Neural progenitor cell (in vitro differentiated cells): ENCODE measurements around the gene RAB31. TPM values are rescaled to one million over a fixed set of nuclear protein-coding genes. Genes with fewer than 3 reads are reported as not detected.

ENCODE experiments used
- DNase-seq: peaks from one replicate; pipeline ENCODE4 v3.0.0-alpha.2; 2016; ENCODE audit warnings: low spot score
- H2AFZ ChIP-seq: fragments of 200-600 bp; sonication (generic); replicated peaks from 2 replicates; pipeline ENCODE4 v1.6.1; 2016; ENCODE audit warnings: antibody characterized with exemption
- H3F3A ChIP-seq: fragments of 200-600 bp; sonication (generic); 2 replicates; pipeline ENCODE4 v1.6.1; 2016; ENCODE audit warnings: antibody characterized with exemption, low read depth
- H3K27ac ChIP-seq: fragments of 200-600 bp; sonication (generic); 2 replicates; pipeline ENCODE4 v1.5.1; 2016; ENCODE audit warnings: mild to moderate bottlenecking
- H3K27me3 ChIP-seq: fragments of 200-600 bp; sonication (generic); 2 replicates; pipeline ENCODE4 v1.6.1; 2016; ENCODE audit warnings: mild to moderate bottlenecking, moderate library complexity
- H3K36me3 ChIP-seq: fragments of 200-600 bp; sonication (generic); 2 replicates; pipeline ENCODE4 v1.5.1; 2016
- H3K4me1 ChIP-seq: fragments of 200-600 bp; sonication (generic); 2 replicates; pipeline ENCODE4 v1.6.1; 2016; ENCODE audit warnings: mixed run types
- H3K4me2 ChIP-seq: fragments of 200-600 bp; sonication (generic); 2 replicates; pipeline ENCODE4 v1.6.1; 2016
- H3K4me3 ChIP-seq: fragments of 200-600 bp; sonication (generic); 2 replicates; pipeline ENCODE4 v1.5.1; 2016
- H3K79me2 ChIP-seq: fragments of 200-600 bp; sonication (generic); 2 replicates; pipeline ENCODE4 v1.6.1; 2016; ENCODE audit warnings: low read depth
- H3K9ac ChIP-seq: fragments of 200-600 bp; sonication (generic); 2 replicates; pipeline ENCODE4 v1.6.1; 2016
- H3K9me3 ChIP-seq: fragments of 200-600 bp; sonication (generic); 2 replicates; pipeline ENCODE4 v1.5.1; 2016; ENCODE audit warnings: low read depth
- H4K20me1 ChIP-seq: fragments of 200-600 bp; sonication (generic); 2 replicates; pipeline ENCODE4 v1.6.1; 2016; ENCODE audit warnings: low read depth
- H3K27ac Mint-ChIP-seq: 3 replicates; pipeline ENCODE4 v1.8.0; 2021; ENCODE audit warnings: mixed read lengths
- H3K27me3 Mint-ChIP-seq: 2 replicates; pipeline ENCODE4 v1.8.0; 2022; ENCODE audit warnings: low read depth, mild to moderate bottlenecking, inconsistent platforms, moderate library complexity, mixed read lengths; ENCODE audit not compliant: insufficient read depth
- H3K36me3 Mint-ChIP-seq: 3 replicates; pipeline ENCODE4 v1.8.0; 2021; ENCODE audit warnings: mixed read lengths
- H3K4me1 Mint-ChIP-seq: 3 replicates; pipeline ENCODE4 v1.8.0; 2021; ENCODE audit warnings: mixed read lengths
- H3K4me3 Mint-ChIP-seq: 3 replicates; pipeline ENCODE4 v1.8.0; 2021; ENCODE audit warnings: mild to moderate bottlenecking, moderate library complexity, mixed read lengths
- H3K9me3 Mint-ChIP-seq: 3 replicates; pipeline ENCODE4 v1.8.0; 2020; ENCODE audit warnings: mixed read lengths
- EZH2 ChIP-seq: fragments of 200-600 bp; sonication (generic); IDR thresholded peaks from 2 replicates; pipeline ENCODE4 v1.6.1; 2017; ENCODE audit warnings: antibody characterized with exemption, mild to moderate bottlenecking, moderate library complexity
- EZH2phosphoT487 ChIP-seq: fragments of 200-600 bp; sonication (generic); IDR thresholded peaks from 2 replicates; pipeline ENCODE4 v1.6.1; 2017; ENCODE audit warnings: antibody characterized with exemption
- small RNA-seq: library from RNA; depleted of rRNA; stranded (forward); fragments of <200 nt; gene quantifications from one replicate; pipeline ENCODE3, GENCODE V24; 2015
- total RNA-seq: library from RNA; depleted of rRNA; stranded (reverse); fragments of >200 nt; gene quantifications from 2 replicates; pipeline ENCODE4 v1.2.3, GENCODE V29; 2015; ENCODE audit warnings: low replicate concordance
- TF ChIP-seq, protein P1 (sequence below): fragments of 200-600 bp; sonication (generic); IDR thresholded peaks from 2 replicates; pipeline ENCODE4 v1.5.1; 2017; ENCODE audit warnings: antibody characterized with exemption, mild to moderate bottlenecking

The RAB31 gene
- total RNA-seq, 1 donor from 2014 or later, result 5.0 TPM

DNA sequence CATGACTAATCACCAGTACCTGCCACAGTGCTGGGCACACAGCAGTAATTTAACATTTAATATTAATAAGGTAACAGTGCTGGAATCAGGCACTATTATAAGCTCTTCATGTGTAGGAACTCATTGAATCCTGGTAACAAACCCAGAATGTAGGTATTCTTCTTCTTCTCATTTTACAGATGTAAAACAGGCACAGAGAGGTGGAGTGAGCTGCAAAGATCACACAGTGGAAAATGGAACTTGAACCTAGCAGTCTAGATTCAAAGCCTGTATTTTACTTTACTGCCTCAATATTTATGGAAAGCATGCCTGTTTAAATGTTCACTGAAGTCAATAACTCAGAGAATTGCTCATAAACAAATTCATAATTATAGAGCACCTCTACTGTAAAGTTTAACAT is 202.0 kb downstream of the RAB31 start:
- Histone ChIP-seq H3K27me3 (no peaks in the 10 kb centered on the region), H3K27ac (no peak overlapping the region), H3K4me1 (no peaks in the 10 kb centered on the region), H3F3A (no peaks in the 10 kb centered on the region), H3K79me2 (peaks cover 9% of the 10 kb centered on the region), H2AFZ (no peak overlapping the region), H3K36me3 (no peaks in the 10 kb centered on the region), H3K9me3 (no peaks in the 10 kb centered on the region), H3K9ac (no peak overlapping the region), H3K4me2 (no peak overlapping the region), H3K4me3 (no peak overlapping the region), H4K20me1 (peaks cover 5% of the 10 kb centered on the region)
- no peak for DNase-seq
- Mint-ChIP-seq H3K4me1 (peaks cover 11% of the 10 kb centered on the region), H3K27ac (no peak overlapping the region), H3K27me3 (no peaks in the 10 kb centered on the region), H3K9me3 (no peaks in the 10 kb centered on the region), H3K36me3 (peaks cover under 1% of the 10 kb centered on the region), H3K4me3 (no peak overlapping the region)
- TF ChIP-seq EZH2phosphoT487 (no peak), EZH2 (no peak)
- TF ChIP-seq, protein P1, sequence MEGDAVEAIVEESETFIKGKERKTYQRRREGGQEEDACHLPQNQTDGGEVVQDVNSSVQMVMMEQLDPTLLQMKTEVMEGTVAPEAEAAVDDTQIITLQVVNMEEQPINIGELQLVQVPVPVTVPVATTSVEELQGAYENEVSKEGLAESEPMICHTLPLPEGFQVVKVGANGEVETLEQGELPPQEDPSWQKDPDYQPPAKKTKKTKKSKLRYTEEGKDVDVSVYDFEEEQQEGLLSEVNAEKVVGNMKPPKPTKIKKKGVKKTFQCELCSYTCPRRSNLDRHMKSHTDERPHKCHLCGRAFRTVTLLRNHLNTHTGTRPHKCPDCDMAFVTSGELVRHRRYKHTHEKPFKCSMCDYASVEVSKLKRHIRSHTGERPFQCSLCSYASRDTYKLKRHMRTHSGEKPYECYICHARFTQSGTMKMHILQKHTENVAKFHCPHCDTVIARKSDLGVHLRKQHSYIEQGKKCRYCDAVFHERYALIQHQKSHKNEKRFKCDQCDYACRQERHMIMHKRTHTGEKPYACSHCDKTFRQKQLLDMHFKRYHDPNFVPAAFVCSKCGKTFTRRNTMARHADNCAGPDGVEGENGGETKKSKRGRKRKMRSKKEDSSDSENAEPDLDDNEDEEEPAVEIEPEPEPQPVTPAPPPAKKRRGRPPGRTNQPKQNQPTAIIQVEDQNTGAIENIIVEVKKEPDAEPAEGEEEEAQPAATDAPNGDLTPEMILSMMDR, result no peak

DNA sequence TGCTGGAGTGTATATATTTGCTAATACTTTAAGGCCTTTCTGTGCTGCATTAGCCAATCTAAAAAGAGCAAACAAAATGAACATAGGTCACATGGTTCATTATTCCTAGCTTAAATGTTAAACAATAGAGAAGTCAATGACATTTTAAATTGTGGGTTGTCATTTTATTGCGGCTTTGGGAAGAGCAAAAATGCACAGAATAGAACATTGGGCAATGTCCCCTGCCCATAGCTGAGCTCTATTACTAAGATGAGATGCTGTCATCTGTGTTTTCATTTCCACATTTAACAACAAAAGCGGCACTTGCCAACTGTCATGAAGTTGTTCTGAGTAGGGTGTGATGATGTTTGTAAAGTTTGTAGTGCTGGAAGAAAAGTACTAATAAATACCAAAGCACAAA is 202.6 kb downstream of the RAB31 start:
- Histone ChIP-seq H3K4me1 (peaks cover 5% of the 10 kb centered on the region), H4K20me1 (peaks cover 11% of the 10 kb centered on the region), H3K27ac (no peak overlapping the region), H3K27me3 (no peaks in the 10 kb centered on the region), H3F3A (no peaks in the 10 kb centered on the region), H3K9ac (no peak overlapping the region), H3K9me3 (no peaks in the 10 kb centered on the region), H3K4me2 (no peak overlapping the region), H3K36me3 (no peaks in the 10 kb centered on the region), H3K4me3 (no peak overlapping the region), H3K79me2 (peaks cover 15% of the 10 kb centered on the region), H2AFZ (no peak overlapping the region)
- H3K4me1 Mint-ChIP-seq, result peaks cover 16% of the 10 kb centered on the region
- DNase-seq, result no peak
- TF ChIP-seq EZH2 (no peak), EZH2phosphoT487 (no peak)
- TF ChIP-seq, protein P1, result no peak
- no peak overlapping the region for H3K27ac Mint-ChIP-seq
- no peaks in the 10 kb centered on the region for H3K27me3 Mint-ChIP-seq
- no peaks in the 10 kb centered on the region for H3K9me3 Mint-ChIP-seq
- no peak overlapping the region for H3K4me3 Mint-ChIP-seq
- peaks cover 2% of the 10 kb centered on the region for H3K36me3 Mint-ChIP-seq

GRCh38 chr18:9911226-9911625 is 203.1 kb downstream of the RAB31 start:
- no peak overlapping the region for H3K4me3 ChIP-seq
- TF ChIP-seq EZH2 (no peak), EZH2phosphoT487 (no peak)
- TF ChIP-seq, protein P1, result no peak
- H3K9ac ChIP-seq, result no peak overlapping the region
- no peaks in the 10 kb centered on the region for H3K27me3 Mint-ChIP-seq
- no peak overlapping the region for H3K27ac ChIP-seq
- H3K27ac Mint-ChIP-seq, result no peak overlapping the region
- no peaks in the 10 kb centered on the region for H3K9me3 ChIP-seq
- H3K9me3 Mint-ChIP-seq, result no peaks in the 10 kb centered on the region
- peaks cover 16% of the 10 kb centered on the region for H4K20me1 ChIP-seq
- no peaks in the 10 kb centered on the region for H3K27me3 ChIP-seq
- no peaks in the 10 kb centered on the region for H3K36me3 ChIP-seq
- H2AFZ ChIP-seq, result no peak overlapping the region
- no peak overlapping the region for H3K4me2 ChIP-seq
- H3K79me2 ChIP-seq, result peaks cover 20% of the 10 kb centered on the region
- H3F3A ChIP-seq, result no peaks in the 10 kb centered on the region
- no peak overlapping the region for H3K4me3 Mint-ChIP-seq
- DNase-seq, result no peak
- H3K4me1 ChIP-seq, result peaks cover 10% of the 10 kb centered on the region
- H3K4me1 Mint-ChIP-seq, result peaks cover 22% of the 10 kb centered on the region
- peaks cover 2% of the 10 kb centered on the region for H3K36me3 Mint-ChIP-seq

Small RNA genes within 50 kb of the gene (small RNA-seq; reads per million reads assigned to genes)
- gene RN7SL862P, result not detected
- not detected for gene RNA5SP449

Other genes starting within 250 kb of the RAB31 start
- gene RALBP1, start 232.8 kb upstream of the RAB31 start, total RNA-seq, result 61.5 and 84.7 TPM in 2 replicates
- 87.7 and 102 TPM in 2 replicates for gene PPP4R1, start 93.7 kb upstream of the RAB31 start, total RNA-seq
- not detected in 2 replicates for gene TXNDC2, start 177.7 kb downstream of the RAB31 start, total RNA-seq
- 165 and 285 TPM in 2 replicates for gene VAPA, start 205.7 kb downstream of the RAB31 start, total RNA-seq